SHP77 treated with DMSO at 0.1 percent for 48 hours (cell line): ENCODE data around the gene STPG2.

Experiments used
- DNase-seq: peaks from one replicate; lab custom pipeline; 2025; lab: John Stamatoyannopoulos, UW

STPG2 gene

GRCh38 chr4:98093662-98094061, 49.6 kb downstream of the STPG2 start:
- DNase-seq, result no peak

- no peak for DNase-seq
These were observed 50.3 kb downstream of the STPG2 start for GRCh38 chr4:98092833-98093439.

GRCh38 chr4:98081936-98082335, 61.3 kb downstream of the STPG2 start:
- no peak for DNase-seq

- DNase-seq, result no peak
These were observed 74.8 kb downstream of the STPG2 start for GRCh38 chr4:98068495-98068894.

- DNase-seq, result no peak
These were observed 87.3 kb downstream of the STPG2 start for GRCh38 chr4:98055800-98056501.

GRCh38 chr4:98046665-98047064, 96.6 kb downstream of the STPG2 start:
- no peak for DNase-seq

GRCh38 chr4:98030059-98030458, 113.2 kb downstream of the STPG2 start:
- DNase-seq, result no peak

- no peak for DNase-seq
These were observed 115.4 kb downstream of the STPG2 start for GRCh38 chr4:98027827-98028226.

- no peak for DNase-seq
These were observed 116.9 kb downstream of the STPG2 start for GRCh38 chr4:98026362-98026761.

GRCh38 chr4:98006814-98007412, 136.4 kb downstream of the STPG2 start:
- DNase-seq, result no peak

- DNase-seq, result no peak
These were observed 137.2 kb downstream of the STPG2 start for GRCh38 chr4:98006060-98006459.

- DNase-seq, result no peak
These were observed 142.3 kb downstream of the STPG2 start for GRCh38 chr4:98000940-98001339.

GRCh38 chr4:97998203-97998602, 145.1 kb downstream of the STPG2 start:
- DNase-seq, result no peak

GRCh38 chr4:97994765-97995465, 148.4 kb downstream of the STPG2 start:
- DNase-seq, result no peak

- no peak for DNase-seq
These were observed 152.9 kb downstream of the STPG2 start for GRCh38 chr4:97990409-97990808.

- DNase-seq, result no peak
These were observed 156.1 kb downstream of the STPG2 start for GRCh38 chr4:97987019-97987648.

GRCh38 chr4:97984545-97985131, 158.6 kb downstream of the STPG2 start:
- no peak for DNase-seq

GRCh38 chr4:97978791-97979488, 164.3 kb downstream of the STPG2 start:
- no peak for DNase-seq

- no peak for DNase-seq
These were observed 189.9 kb downstream of the STPG2 start for GRCh38 chr4:97953171-97953941.

GRCh38 chr4:97952763-97953162, 190.5 kb downstream of the STPG2 start:
- DNase-seq, result no peak

- no peak for DNase-seq
These were observed 192.4 kb downstream of the STPG2 start for GRCh38 chr4:97950836-97951235.
